GM12891 (cell line): ENCODE results near the gene ANK3.

Source experiments
- PAX5 ChIP-seq: IDR thresholded peaks from 2 replicates; pipeline ENCODE4 v1.6.1; 2011; ENCODE audit warnings: low read length, moderate library complexity, mild to moderate bottlenecking; ENCODE audit not compliant: insufficient read depth, severe bottlenecking
- POLR2A ChIP-seq: IDR thresholded peaks from 2 replicates; pipeline ENCODE4 v1.6.1; 2011; ENCODE audit warnings: low read depth, low read length, control low read depth
- POLR2AphosphoS5 ChIP-seq: IDR thresholded peaks from 2 replicates; pipeline ENCODE4 v1.6.1; 2011; ENCODE audit warnings: low read depth, low read length, control low read depth
- SPI1 ChIP-seq: IDR thresholded peaks from 2 replicates; pipeline ENCODE4 v1.6.1; 2011; ENCODE audit warnings: low read depth, low read length, control low read depth

DNA sequence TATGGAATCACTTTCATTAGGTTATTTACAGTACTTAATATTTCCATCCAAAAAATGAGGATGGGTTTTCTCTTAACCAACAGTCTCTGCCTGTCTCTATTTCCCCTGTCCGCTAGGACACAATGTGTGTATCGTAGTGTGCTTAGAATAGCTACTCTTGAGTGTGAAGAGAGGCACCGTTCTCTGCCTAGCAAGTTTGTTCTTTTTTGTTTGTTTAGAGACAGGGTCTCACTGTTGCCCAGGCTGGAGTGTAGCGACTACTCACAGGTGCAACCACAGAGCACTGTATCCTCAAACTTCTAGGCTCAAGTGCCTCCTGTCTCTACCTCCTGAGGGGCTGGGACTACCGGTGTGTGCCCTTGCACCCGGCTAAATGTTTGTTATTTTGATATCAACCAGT lies 121.9 kb downstream of the ANK3 start:
- TF ChIP-seq PAX5 (no peak), POLR2A (no peak), POLR2AphosphoS5 (no peak), SPI1 (no peak)
